ENCODE results near the gene SLC41A2.

SLC41A2 gene

GRCh38 chr12:104969343-104969742, 11.3 kb upstream of the SLC41A2 start:
- H3K4me3 Mint-ChIP-seq, result no peak overlapping the region
- H3K9me3 Mint-ChIP-seq, result peaks cover 3% of the 10 kb centered on the region
- TF ChIP-seq, protein P1, sequence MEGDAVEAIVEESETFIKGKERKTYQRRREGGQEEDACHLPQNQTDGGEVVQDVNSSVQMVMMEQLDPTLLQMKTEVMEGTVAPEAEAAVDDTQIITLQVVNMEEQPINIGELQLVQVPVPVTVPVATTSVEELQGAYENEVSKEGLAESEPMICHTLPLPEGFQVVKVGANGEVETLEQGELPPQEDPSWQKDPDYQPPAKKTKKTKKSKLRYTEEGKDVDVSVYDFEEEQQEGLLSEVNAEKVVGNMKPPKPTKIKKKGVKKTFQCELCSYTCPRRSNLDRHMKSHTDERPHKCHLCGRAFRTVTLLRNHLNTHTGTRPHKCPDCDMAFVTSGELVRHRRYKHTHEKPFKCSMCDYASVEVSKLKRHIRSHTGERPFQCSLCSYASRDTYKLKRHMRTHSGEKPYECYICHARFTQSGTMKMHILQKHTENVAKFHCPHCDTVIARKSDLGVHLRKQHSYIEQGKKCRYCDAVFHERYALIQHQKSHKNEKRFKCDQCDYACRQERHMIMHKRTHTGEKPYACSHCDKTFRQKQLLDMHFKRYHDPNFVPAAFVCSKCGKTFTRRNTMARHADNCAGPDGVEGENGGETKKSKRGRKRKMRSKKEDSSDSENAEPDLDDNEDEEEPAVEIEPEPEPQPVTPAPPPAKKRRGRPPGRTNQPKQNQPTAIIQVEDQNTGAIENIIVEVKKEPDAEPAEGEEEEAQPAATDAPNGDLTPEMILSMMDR (IDR thresholded peaks at IDR 0.05), result no peak
- H3K4me1 Mint-ChIP-seq, result no peaks in the 10 kb centered on the region
- H3K27me3 Mint-ChIP-seq (ENCODE audit: low read depth, poor library complexity), result peaks cover 17% of the 10 kb centered on the region
- no peak for DNase-seq
- H3K36me3 Mint-ChIP-seq (ENCODE audit: low read depth), result no peaks in the 10 kb centered on the region
- no peak overlapping the region for H3K27ac Mint-ChIP-seq

DNA sequence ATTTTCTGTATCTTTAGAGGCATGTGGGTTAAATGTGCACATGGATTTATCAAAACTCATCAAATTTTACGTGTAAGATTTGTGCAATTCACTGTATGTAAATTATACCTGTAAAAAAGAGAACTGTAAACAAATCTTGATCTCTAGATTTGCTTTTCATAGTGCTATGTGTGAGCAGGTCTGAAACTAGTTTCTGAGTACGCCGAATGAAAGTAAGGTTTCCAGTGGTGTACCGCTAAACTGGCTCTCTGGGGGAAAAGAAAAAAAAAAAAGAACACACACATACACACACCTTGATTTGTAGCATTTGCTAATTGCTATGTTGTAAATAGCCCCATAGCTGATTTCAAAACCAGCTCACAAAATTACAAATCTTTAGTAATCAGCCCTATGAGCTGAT, 8.6 kb upstream of the SLC41A2 start:
- H3K4me1 Mint-ChIP-seq, result no peaks in the 10 kb centered on the region
- TF ChIP-seq, protein P1 (IDR thresholded peaks at IDR 0.05), result no peak
- peaks cover 24% of the 10 kb centered on the region for H3K27me3 Mint-ChIP-seq (ENCODE audit: low read depth, poor library complexity)
- no peaks in the 10 kb centered on the region for H3K36me3 Mint-ChIP-seq (ENCODE audit: low read depth)
- no peak overlapping the region for H3K27ac Mint-ChIP-seq
- H3K9me3 Mint-ChIP-seq, result peaks cover 3% of the 10 kb centered on the region
- DNase-seq, result no peak
- H3K4me3 Mint-ChIP-seq, result no peak overlapping the region

GRCh38 chr12:104964856-104965205, 6.7 kb upstream of the SLC41A2 start:
- no peaks in the 10 kb centered on the region for H3K36me3 Mint-ChIP-seq (ENCODE audit: low read depth)
- peaks cover 5% of the 10 kb centered on the region for H3K4me1 Mint-ChIP-seq
- H3K27me3 Mint-ChIP-seq (ENCODE audit: low read depth, poor library complexity), result peaks cover 43% of the 10 kb centered on the region
- peaks cover 3% of the 10 kb centered on the region for H3K9me3 Mint-ChIP-seq
- no peak overlapping the region for H3K27ac Mint-ChIP-seq
- DNase-seq, result no peak
- no peak overlapping the region for H3K4me3 Mint-ChIP-seq
- TF ChIP-seq, protein P1 (IDR thresholded peaks at IDR 0.05), result no peak

DNA sequence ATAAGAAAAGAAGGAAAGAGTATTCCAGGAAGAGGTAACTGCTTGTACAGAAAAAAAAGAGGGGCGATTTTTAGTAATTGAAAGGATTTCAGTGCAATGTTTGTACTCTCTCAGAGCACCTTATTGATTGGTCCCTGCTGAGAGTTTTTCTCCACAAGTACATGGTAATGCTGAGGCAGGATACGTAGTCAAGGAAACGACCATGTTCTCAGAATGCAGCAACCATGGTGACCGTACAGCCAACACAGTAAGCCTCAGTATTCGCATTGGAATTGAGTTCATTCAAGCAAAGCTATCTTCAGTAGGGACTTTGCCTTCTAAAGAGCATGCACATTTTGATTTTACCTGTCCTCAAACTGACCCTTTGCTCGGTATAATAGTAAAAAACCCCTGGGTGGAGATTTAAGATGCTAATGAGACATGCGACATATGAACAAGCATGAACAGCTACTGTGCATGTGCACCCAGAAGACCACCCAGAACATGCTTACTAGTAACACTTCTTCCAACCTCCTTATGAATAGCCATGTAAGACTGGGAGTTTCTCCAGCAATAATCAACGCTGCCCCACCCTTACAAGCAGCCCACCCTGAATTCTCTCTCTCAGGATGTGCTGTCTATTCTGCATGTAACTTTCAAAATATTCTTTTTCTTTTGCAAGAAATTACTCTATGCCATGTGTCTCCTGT, 6.2 kb upstream of the SLC41A2 start:
- H3K27me3 Mint-ChIP-seq (ENCODE audit: low read depth, poor library complexity), result peaks cover 48% of the 10 kb centered on the region
- TF ChIP-seq, protein P1 (IDR thresholded peaks at IDR 0.05), result no peak
- peaks cover 11% of the 10 kb centered on the region for H3K4me1 Mint-ChIP-seq
- peaks cover 3% of the 10 kb centered on the region for H3K9me3 Mint-ChIP-seq
- no peak overlapping the region for H3K4me3 Mint-ChIP-seq
- DNase-seq, result no peak
- H3K36me3 Mint-ChIP-seq (ENCODE audit: low read depth), result no peaks in the 10 kb centered on the region
- H3K27ac Mint-ChIP-seq, result no peak overlapping the region

DNA sequence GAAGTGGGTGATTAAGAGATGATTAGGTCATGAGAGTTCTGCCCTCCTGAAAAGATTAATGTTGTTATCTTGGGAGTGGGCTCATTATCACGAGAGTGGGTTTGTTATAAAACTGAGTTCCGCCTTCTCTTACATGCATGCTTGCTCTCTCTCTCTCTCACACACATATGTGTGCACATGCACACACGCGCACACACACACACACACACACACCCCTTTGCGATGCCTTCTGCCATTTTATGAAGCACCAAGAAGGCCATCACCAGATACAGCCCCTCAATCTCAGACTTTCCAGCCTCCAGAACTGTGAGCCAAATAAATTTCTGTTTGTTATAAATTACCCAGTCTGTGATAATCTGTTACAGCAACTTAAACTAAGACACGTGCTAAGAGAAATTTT, 5.7 kb upstream of the SLC41A2 start:
- Mint-ChIP-seq H3K4me1 (peaks cover 16% of the 10 kb centered on the region), H3K27me3 (ENCODE audit: low read depth, poor library complexity) (peaks cover 53% of the 10 kb centered on the region), H3K9me3 (peaks cover 3% of the 10 kb centered on the region), H3K36me3 (ENCODE audit: low read depth) (no peaks in the 10 kb centered on the region), H3K4me3 (no peak overlapping the region), H3K27ac (no peak overlapping the region)
- DNase-seq, result no peak
- TF ChIP-seq, protein P1 (IDR thresholded peaks at IDR 0.05), result no peak

DNA sequence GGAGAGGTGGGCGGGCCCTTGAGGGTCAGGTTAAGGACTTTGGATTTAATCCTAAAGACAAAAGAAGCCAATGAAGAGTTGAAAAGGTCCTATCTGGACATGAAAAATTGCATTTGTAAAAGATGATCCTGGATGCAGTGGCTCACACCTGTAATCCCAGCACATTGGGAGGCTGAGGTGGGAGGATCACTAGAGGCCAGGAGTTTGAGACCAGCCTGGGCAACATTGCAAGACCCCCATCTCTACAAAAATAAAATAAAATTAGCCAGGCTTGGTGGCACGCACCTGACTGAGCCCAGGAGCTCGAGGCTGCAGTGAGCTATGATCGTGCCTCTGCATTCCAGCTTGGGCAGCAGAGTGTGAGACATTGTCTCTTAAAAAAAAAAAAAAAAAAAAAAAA, 2.4 kb upstream of the SLC41A2 start:
- Mint-ChIP-seq H3K36me3 (ENCODE audit: low read depth) (no peaks in the 10 kb centered on the region), H3K27me3 (ENCODE audit: low read depth, poor library complexity) (peaks cover 73% of the 10 kb centered on the region), H3K9me3 (no peaks in the 10 kb centered on the region), H3K4me1 (peaks cover 19% of the 10 kb centered on the region), H3K27ac (no peak overlapping the region), H3K4me3 (no peak overlapping the region)
- TF ChIP-seq, protein P1 (IDR thresholded peaks at IDR 0.05), result no peak
- no peak for DNase-seq
